AG04450 (cell line): ENCODE data around the gene MYH14. TPM values are rescaled to one million over a fixed set of nuclear protein-coding genes. Genes with fewer than 3 reads are reported as not detected.

ENCODE experiments used
- CTCF ChIA-PET: fragments of 300-600, 350-600 bp; formaldehyde crosslinking; extraction: SDS; loops from one replicate; lab custom pipeline; 2022; ENCODE audit warnings: antibody characterized with exemption, inconsistent platforms; lab: Charles Lee
- POLR2A ChIA-PET: fragments of 350-600 bp; formaldehyde crosslinking; extraction: SDS; loops from one replicate; lab custom pipeline; 2021; ENCODE audit warnings: antibody characterized with exemption, inconsistent platforms; lab: Yijun Ruan, JAX
- DNase-seq: peaks from one replicate; pipeline ENCODE4 v3.0.0-alpha.2; 2011; ENCODE audit warnings: low read depth, low spot score
- H3K27ac ChIP-seq: one replicate; pipeline ENCODE4 v1.5.1; 2012; ENCODE audit warnings: low read depth, low read length, control low read depth
- H3K27me3 ChIP-seq: one replicate; pipeline ENCODE4 v1.6.0; 2012; ENCODE audit warnings: low read length; ENCODE audit not compliant: control insufficient read depth, insufficient read depth
- H3K4me3 ChIP-seq: 2 replicates; pipeline ENCODE4 v1.5.1; 2011; ENCODE audit warnings: mild to moderate bottlenecking, low read depth, low read length, control low read depth
- H3K9me3 ChIP-seq: 2 replicates; pipeline ENCODE4 v1.5.1; 2012; ENCODE audit warnings: low read length; ENCODE audit not compliant: control insufficient read depth, insufficient read depth
- polyA plus RNA-seq: library from polyadenylated mRNA; depleted of rRNA; stranded (reverse); fragments of >200 nt; gene quantifications from 2 replicates; pipeline ENCODE4 v1.2.3, GENCODE V29; 2011
- TF ChIP-seq, protein P1 (sequence below): IDR thresholded peaks from 2 replicates; pipeline ENCODE4 v1.5.1; 2011; ENCODE audit warnings: low read depth, low read length, control low read depth, inconsistent platforms

The MYH14 gene
- polyA plus RNA-seq, 1 experiment: not detected

DNA sequence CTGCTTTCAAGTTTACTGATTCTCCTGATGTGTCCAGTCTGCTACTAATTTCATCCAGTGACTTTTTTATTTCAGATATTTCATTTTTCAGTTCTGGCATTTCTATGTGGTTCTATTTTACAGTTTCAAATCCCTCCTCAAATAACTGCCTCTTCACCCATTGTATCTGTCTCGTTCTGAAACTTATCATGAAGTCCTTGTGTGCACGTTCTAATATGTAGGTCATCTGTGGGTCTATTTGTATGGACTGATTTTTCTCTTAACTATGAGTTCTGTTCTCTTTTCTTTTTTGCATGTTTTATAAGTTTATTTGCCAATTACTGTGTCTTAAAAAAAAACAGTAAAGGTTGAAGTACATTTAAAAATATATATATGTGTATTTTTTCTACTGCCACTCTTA, 82.4 kb downstream of the MYH14 start:
- TF ChIP-seq, protein P1, sequence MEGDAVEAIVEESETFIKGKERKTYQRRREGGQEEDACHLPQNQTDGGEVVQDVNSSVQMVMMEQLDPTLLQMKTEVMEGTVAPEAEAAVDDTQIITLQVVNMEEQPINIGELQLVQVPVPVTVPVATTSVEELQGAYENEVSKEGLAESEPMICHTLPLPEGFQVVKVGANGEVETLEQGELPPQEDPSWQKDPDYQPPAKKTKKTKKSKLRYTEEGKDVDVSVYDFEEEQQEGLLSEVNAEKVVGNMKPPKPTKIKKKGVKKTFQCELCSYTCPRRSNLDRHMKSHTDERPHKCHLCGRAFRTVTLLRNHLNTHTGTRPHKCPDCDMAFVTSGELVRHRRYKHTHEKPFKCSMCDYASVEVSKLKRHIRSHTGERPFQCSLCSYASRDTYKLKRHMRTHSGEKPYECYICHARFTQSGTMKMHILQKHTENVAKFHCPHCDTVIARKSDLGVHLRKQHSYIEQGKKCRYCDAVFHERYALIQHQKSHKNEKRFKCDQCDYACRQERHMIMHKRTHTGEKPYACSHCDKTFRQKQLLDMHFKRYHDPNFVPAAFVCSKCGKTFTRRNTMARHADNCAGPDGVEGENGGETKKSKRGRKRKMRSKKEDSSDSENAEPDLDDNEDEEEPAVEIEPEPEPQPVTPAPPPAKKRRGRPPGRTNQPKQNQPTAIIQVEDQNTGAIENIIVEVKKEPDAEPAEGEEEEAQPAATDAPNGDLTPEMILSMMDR: no peak

DNA sequence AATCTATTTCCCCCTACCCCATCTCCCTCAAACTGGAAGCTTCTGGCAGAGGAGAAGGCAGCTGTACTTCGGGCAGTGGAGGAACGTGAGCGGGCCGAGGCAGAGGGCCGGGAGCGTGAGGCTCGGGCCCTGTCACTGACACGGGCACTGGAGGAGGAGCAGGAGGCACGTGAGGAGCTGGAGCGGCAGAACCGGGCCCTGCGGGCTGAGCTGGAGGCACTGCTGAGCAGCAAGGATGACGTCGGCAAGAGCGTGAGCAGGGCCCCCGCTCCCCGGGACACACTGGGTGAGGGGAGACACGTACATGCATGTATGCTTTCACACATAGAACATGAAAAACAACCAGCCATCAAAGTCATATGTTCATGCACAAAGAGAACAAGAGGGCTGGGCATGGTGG, 83.0 kb downstream of the MYH14 start:
- H3K27ac ChIP-seq: no peak overlapping the region
- H3K4me3 ChIP-seq: no peak overlapping the region
- peaks cover 23% of the 10 kb centered on the region for H3K9me3 ChIP-seq
- POLR2A ChIA-PET: no interaction called here
- DNase-seq: no peak
- TF ChIP-seq, protein P1: no peak
- CTCF ChIA-PET: no interaction called here
- H3K27me3 ChIP-seq: no peaks in the 10 kb centered on the region

More for the DNA sequence above, 82.4 kb downstream of the MYH14 start:
- CTCF ChIA-PET: no interaction called here
- no peaks in the 10 kb centered on the region for H3K27me3 ChIP-seq
- POLR2A ChIA-PET: no interaction called here
- peaks cover 22% of the 10 kb centered on the region for H3K9me3 ChIP-seq
- no peak overlapping the region for H3K4me3 ChIP-seq
- no peak for DNase-seq
- H3K27ac ChIP-seq: no peak overlapping the region

DNA sequence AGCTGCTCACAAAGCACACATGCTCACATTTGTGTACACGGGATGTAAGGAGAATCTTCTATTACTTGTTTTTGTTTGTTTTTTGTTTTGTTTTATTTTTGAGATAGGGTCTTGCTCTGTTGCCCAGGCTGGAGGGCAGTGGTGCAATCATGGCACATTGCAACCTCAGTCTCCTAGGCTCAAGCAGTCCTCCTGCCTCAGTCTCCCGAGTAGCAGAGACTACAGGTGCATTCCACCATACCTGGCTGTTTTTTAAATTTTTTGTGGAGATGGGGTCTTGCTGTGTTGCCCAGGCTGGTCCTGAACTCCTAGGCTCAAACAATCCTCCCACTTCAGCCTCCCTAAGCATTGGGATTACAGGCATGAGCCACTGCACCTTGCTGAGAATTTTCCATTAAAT, 83.9 kb downstream of the MYH14 start:
- H3K9me3 ChIP-seq: peaks cover 28% of the 10 kb centered on the region
- ChIA-PET CTCF (no interaction called here), POLR2A (no interaction called here)
- TF ChIP-seq, protein P1: no peak
- DNase-seq: no peak
- no peak overlapping the region for H3K27ac ChIP-seq
- H3K27me3 ChIP-seq: no peaks in the 10 kb centered on the region
- no peak overlapping the region for H3K4me3 ChIP-seq

DNA sequence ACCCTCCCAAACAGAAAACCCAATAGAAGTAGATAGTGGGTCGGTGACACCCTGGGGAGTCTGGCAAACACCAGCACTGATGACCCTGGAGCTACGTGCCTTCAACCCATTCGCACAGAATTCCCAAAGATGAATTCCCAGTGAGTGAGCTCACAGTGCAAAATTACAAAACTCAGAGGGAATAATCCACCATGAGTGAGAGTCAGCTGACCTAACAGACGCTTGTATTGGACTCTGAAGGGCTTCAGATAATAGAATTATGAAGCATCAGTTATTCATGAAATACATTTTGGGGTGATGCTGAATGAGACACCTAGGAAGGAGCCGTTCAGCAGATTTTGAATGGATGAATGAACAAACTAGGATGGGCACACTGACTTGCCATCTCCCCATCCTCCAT, 85.5 kb downstream of the MYH14 start:
- CTCF ChIA-PET: no interaction called here
- no peaks in the 10 kb centered on the region for H3K27me3 ChIP-seq

DNA sequence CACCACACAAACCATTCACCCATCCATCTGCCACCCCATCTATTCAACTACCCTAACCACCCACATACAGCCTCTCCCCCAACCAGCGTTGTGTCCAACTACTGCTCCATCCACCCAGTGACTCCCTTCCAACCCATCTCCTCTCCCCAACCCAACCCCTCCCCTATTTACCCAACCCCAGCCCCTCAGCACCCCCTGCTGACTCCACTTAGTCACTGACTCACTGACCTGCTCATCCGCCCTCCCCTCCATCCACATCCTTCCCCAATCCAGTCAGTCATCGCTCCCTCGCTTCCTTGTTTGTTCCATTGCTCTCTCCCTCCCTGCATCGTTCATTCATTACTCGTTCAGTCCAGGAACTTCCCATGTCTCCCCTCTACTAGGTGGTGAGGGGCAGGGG, 86.6 kb downstream of the MYH14 start:
- H3K27me3 ChIP-seq: no peaks in the 10 kb centered on the region
- peaks cover 38% of the 10 kb centered on the region for H3K9me3 ChIP-seq
- TF ChIP-seq, protein P1: no peak
- no peak overlapping the region for H3K27ac ChIP-seq
- POLR2A ChIA-PET: no interaction called here
- DNase-seq: no peak
- H3K4me3 ChIP-seq: no peak overlapping the region
- CTCF ChIA-PET: no interaction called here

More for the DNA sequence above, 85.5 kb downstream of the MYH14 start:
- TF ChIP-seq, protein P1: no peak
- no peak for DNase-seq
- Histone ChIP-seq H3K4me3 (no peak overlapping the region), H3K9me3 (peaks cover 38% of the 10 kb centered on the region), H3K27ac (no peak overlapping the region)
- POLR2A ChIA-PET: no interaction called here
